Left kidney (tissue), 2 donors: ENCODE data around the gene ELK1. TPM values are rescaled to one million over a fixed set of nuclear protein-coding genes. Genes with fewer than 3 reads are reported as not detected.
"Not testable (repeated sequence)": the region's sequence is repeated elsewhere in the genome, so short reads cannot be mapped to it uniquely, and the experiment has no call there.

Experiments used
- DNase-seq: peaks from one replicate; pipeline ENCODE4 v3.0.0-alpha.2; 2013
- polyA plus RNA-seq: library from polyadenylated mRNA; unstranded; fragments of 120-200 nt; gene quantifications from one replicate; pipeline ENCODE4 v1.2.1, GENCODE V29; 2013; ENCODE audit not compliant: insufficient read length

Gene ELK1
- polyA plus RNA-seq, 1 donor: 25.8 TPM

- DNase-seq: no peak
These were observed 37.3 kb downstream of the ELK1 start for GRCh38 chrX:47613082-47613481.

GRCh38 chrX:47612418-47612817 lies 37.9 kb downstream of the ELK1 start:
- no peak for DNase-seq

GRCh38 chrX:47611926-47612325 lies 38.4 kb downstream of the ELK1 start:
- DNase-seq: no peak

GRCh38 chrX:47611489-47611888 lies 38.9 kb downstream of the ELK1 start:
- no peak for DNase-seq

- no peak for DNase-seq
These were observed 39.9 kb downstream of the ELK1 start for GRCh38 chrX:47610511-47610910.

- no peak for DNase-seq
These were observed 42.1 kb downstream of the ELK1 start for GRCh38 chrX:47608130-47608810.

- DNase-seq: no peak
These were observed 43.3 kb downstream of the ELK1 start for GRCh38 chrX:47607091-47607490.

GRCh38 chrX:47605024-47605423 lies 45.3 kb downstream of the ELK1 start:
- no peak for DNase-seq

- not testable (repeated sequence) for DNase-seq
These were observed 47.2 kb downstream of the ELK1 start for GRCh38 chrX:47603125-47603524.

- no peak for DNase-seq
These were observed 53.1 kb downstream of the ELK1 start for GRCh38 chrX:47597222-47597621.

GRCh38 chrX:47596256-47596655 lies 54.1 kb downstream of the ELK1 start:
- no peak for DNase-seq

GRCh38 chrX:47595716-47596251 lies 54.6 kb downstream of the ELK1 start:
- no peak for DNase-seq

- no peak for DNase-seq
These were observed 56.8 kb downstream of the ELK1 start for GRCh38 chrX:47593522-47593921.

GRCh38 chrX:47590984-47591383 lies 59.4 kb downstream of the ELK1 start:
- DNase-seq: no peak

GRCh38 chrX:47587906-47588735 lies 62.2 kb downstream of the ELK1 start:
- no peak for DNase-seq

- no peak for DNase-seq
These were observed 63.1 kb downstream of the ELK1 start for GRCh38 chrX:47587091-47587891.

- no peak for DNase-seq
These were observed 64.1 kb downstream of the ELK1 start for GRCh38 chrX:47586043-47586787.
